Pulmonary artery endothelial cell (primary cell): ENCODE measurements around the gene ZNF438. TPM values are rescaled to one million over a fixed set of nuclear protein-coding genes. Genes with fewer than 3 reads are reported as not detected.
"Not testable (repeated sequence)": the region's sequence is repeated elsewhere in the genome, so short reads cannot be mapped to it uniquely, and the experiment has no call there.

Experiments used
- DNase-seq: peaks from one replicate; pipeline ENCODE4 v3.0.0-alpha.2; 2011; ENCODE audit warnings: low read depth, low spot score
- total RNA-seq: library from RNA; depleted of rRNA; stranded (reverse); fragments of >200 nt; gene quantifications from 2 replicates; pipeline ENCODE4 v1.2.3, GENCODE V29; 2014

ZNF438 gene
- total RNA-seq: 4.8 and 6.5 TPM in 2 replicates

GRCh38 chr10:31031558-31032257, at the start of gene ZNF438:
Gene ZNF438 (minus strand): TSS chr10:31031865. CDS start chr10:30877034, 154,831 bp downstream.
- peak; percentile 85 for DNase-seq

DNA sequence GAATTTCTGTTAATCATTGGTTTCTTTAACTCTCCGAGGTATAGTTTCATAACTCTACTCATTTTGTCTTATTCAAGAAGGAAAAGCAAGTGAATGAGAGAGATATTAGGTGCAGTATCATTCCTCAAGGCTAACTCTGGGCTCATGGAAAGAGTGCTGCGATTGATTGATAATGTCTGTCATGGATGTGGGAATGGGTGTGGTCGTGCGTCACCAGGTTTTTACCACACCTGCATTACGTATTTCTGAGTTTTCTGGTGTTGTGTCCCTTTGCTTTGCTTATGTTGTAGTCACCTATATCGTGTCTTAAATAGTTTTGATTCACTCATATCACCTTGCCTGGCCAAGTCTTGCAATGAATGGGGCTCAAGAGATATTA, 44.9 kb upstream of the ZNF438 start:
- no peak for DNase-seq

DNA sequence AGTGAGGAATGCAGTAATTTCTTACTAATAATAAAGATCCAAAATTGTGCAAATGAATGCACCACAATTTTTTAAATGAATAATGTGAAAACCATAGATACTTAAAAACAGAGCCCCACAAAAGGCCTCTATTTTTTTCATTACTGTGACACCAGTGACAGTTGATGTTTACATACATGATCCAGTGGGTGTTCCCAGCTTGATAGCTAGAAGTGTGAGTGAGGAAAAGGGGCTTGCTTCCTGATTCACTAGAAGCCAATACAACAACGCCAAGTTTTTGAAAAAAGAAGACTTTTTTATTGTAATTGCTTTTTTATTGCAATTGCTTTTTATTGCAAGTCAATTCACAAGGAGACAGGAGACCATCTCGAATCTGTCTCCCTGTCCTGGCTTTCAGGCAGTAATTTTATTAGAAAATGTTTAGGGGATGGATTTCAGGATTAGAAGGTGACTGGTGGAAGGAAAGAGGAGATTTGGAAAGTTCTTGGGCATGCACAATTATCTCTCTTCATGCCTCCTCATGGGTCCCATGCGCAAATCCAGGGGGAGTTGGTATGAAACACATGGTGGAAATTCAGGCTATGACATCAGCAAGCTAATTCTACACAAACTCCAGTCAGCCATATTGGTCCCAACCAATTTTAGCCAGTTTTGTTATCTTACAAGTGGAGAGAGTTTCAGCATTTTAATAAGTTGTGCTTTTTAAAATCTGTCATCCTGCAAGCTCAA, 44.4 kb upstream of the ZNF438 start:
- DNase-seq: no peak

DNA sequence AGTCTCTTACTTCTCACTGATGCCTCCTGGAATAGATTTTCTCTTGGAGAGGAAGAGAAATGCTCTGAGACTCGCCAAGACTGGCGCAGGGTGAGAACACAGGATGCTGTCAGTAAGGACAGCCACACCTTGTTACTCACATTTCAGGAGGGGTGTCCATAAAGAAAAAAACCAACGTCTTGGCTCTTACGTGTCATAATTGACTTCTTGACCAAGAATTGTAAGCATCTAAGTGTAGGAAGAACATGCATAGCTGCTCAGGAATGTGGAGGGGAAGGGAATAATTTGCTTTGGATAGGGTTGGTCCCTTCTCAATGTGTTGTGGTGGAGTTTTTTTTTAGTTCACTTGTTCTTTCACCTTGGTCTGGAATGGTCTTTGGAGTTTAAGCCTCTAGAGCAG, 43.8 kb upstream of the ZNF438 start:
- no peak for DNase-seq

DNA sequence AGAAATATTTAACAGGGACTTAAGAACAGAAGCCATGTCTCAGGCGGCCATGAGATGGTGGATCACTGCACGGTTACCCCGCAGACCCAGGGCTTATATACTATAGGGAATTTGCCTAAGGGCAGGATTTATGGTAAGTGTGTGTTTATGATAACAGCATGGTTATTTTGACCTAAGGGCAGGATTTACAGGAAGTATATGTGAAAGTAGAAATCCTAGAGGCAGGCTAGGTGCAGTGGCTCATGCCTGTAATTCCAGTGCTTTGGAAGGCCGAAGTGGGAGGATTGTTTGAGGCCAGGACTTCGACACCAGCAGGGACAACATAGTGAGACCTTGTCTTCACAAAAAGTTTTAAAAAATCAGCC, 43.0 kb upstream of the ZNF438 start:
- no peak for DNase-seq

DNA sequence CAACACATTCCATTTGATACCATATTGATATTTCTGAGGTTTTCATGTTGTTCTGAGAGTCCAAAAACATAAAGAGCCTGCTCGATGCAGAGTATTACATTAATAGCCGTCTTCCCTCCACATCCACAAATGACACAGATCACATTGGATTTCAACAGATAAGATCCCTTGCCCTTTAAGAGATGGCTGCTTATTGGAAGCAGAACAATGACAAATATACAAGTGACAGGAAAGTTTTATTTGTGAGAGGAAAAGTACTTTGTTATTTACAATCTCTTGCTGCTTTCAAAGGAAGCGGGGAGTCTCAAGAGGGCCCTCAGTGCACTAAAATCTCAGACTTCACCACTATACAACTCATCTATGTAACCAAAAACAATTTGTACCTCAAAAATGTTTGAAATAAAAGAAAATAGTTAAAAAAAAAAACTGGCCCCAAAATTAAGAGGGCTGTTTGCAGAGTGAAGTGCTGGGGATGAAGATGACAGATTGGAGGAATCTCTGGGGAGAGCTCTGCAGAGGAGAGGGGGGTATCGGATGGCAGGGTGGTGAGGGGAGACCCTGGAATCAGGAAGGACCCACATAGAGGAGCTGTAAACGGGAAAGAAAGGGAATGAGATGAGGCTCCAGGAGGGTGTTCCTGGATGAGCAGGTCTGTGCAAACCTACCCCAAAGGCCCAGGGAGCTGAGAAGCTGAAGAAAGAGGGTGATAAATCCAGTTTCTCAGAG, 42.5 kb upstream of the ZNF438 start:
- DNase-seq: no peak

DNA sequence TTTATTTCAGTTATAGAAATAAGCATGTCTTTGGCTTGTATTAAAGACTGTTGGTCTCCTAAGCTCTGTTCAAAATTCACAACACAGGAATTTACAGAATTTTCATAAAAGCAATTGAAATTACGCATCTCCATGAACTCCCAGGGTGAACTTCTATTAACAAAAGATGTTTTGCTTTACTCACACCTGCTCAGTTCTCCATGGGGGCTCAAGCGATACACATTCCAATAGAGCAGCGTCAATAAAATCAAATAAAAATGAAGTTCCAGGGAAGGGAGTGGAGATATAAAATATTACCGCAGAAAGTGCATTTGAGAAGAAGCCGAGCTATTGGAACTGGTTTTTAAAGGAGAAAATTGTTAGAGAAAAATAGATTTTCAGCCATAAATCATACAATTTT, 41.5 kb upstream of the ZNF438 start:
- no peak for DNase-seq

- DNase-seq: no peak
Measured at GRCh38 chr10:31072451-31072850, 40.8 kb upstream of the ZNF438 start.

DNA sequence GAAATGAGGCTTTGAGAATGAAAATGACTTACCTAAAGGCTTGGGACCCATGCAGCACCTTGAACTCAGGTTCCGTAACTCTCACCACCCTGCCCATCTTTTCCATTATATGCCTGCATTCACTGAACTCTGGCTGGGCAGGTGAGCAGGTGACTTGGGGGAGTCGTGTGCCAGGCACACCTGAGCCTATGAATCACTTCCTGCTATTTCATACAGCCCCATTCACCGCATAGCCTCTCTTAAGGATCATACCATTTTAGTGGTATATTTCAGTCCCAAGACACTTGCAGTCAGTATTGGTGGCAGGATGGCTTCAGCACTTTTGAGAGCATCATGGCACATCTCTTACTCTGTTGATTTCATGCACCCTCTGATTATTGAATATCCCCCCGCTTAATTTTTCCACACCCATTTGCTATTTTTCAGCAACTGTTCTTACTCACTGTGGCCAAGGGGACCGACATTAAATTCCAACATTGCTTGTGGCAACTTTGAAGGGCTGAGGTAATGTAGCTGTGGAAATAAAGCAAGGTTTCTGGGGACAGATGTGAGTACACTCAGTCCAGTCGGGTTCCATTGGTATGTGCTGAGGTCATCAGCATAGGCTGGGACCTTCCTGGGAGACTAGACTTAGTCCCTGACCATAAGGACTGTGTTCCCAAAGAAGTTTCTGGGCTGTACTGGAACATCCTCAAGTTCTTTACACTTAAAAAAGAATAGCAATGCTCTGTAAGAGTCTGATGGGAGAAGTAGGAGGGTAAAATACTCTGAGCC, 39.8 kb upstream of the ZNF438 start:
- DNase-seq: no peak

DNA sequence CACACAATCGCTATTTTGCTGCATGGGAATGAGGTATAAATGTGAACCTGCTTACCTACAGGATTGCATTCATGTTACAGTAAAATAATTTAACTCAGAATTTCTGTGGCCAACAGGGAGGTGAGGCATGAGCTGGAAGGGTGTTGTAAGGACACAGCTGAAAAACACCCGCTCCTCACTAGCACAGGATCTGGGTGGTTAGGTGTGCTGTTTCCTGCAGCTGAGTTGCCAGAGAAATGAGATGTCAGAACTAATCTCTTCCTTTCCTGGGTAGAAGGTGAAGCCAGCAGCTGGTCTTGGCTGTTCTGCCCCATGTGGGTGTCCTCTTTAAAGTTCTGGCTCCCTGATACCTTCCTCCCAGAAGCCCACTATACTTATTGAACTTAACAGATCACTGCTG, 39.0 kb upstream of the ZNF438 start:
- no peak for DNase-seq

DNA sequence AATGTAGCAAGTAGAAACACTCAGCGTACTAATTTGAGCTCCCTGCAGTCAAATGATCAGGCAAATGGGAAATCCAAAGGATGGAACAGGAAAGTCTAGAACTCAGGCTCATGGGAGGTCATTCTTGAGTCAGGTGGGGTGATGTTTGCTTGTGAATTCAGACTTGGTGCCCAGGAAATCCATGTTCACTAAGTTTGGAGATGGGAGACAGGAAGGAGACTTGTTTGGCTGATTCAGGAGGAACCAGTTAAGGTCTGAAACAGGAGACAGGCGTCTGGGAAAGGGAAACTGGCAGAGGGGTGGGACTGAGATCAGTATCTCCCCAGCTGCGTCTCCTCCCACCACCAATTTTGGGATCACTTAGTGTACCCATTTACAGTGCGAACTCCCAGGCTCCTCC, 38.4 kb upstream of the ZNF438 start:
- DNase-seq: no peak

- no peak for DNase-seq
Measured at GRCh38 chr10:31069411-31069810, 37.7 kb upstream of the ZNF438 start.

DNA sequence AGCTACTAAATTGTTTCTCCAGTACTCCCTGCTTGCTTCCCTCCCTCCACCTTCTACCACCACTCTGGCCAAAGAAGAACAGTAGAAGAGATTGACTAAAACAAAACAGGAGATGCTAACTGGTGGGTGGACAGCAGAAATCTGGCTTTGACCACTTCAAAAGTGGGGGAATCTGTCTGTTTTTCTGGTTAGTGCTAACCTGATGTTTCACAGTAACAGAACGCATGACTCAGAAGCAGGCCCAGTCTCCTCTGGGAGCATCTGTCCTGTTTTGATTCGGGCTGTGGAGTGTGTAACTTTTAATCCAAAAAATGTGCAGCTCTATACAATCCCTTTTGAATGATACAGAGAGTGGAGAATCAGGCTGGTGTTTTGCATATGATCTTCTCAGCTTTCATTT, 32.7 kb upstream of the ZNF438 start:
- no peak for DNase-seq

GRCh38 chr10:31063841-31064240, 32.2 kb upstream of the ZNF438 start:
- no peak for DNase-seq

- no peak for DNase-seq
Measured at GRCh38 chr10:31062856-31063255, 31.2 kb upstream of the ZNF438 start.

GRCh38 chr10:31061941-31062340, 30.3 kb upstream of the ZNF438 start:
- DNase-seq: no peak

DNA sequence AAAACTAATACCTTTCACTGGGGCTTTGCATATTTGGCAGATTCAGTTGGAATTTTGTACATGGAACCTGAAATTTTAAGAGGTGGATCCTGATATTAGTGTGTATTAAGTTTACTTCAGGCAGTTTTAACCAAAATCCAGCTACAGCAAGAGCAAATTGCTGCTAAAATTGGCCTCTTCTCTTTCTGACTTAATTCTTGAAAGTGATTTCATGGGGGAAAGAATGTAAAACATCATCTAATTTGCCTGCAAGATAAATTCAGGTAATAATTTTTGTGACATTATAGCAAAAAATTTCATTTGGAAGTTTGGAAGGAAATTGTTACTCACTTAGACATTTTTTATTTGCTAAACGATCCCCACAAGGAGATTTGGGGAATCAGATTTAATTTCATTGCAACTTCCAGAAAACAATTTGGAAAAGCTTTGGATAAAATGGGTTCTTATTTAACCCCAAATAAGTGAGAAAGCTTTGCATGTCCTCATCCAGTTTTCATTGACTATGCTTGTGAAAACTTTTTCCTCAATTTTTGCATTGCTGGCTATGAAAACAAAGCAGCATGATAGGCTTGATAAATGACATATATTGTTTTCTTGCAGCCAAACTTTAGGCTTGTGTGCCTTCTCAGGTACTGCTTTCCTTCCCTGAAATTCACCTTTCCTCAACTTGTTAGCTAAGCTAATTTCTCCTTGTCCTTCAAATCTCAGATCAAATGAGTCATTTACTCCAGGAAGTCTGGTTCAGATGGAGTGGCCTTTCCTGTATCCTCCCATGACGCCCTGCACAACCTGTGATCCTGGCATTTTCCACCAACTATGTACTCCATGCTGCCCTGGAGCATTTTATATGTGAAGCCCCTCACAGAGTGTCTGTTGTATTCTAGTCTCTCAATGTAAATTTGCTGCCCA, 27.4 kb upstream of the ZNF438 start:
- DNase-seq: peak; percentile 33

DNA sequence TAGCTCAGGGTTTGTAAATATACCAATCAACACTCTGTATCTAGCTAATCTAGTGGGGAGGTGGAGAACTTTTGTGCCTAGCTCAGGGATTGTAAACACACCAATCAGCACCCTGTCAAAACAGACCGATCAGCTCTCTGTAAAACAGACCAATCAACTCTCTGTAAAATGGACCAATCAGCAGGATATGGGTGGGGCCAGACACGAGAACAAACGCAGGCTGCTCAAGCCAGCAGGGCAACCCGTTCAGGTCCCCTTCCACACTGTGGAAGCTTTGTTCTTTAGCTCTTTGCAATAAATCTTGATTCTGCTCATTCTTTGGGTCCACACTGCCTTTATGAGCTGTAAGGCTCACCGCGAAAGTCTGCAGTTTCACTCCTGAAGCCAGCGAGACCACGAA, 25.0 kb upstream of the ZNF438 start:
- DNase-seq: not testable (repeated sequence)

GRCh38 chr10:31055573-31056251, 24.0 kb upstream of the ZNF438 start:
- no peak for DNase-seq

GRCh38 chr10:31051703-31052102, 20.0 kb upstream of the ZNF438 start:
- no peak for DNase-seq
